PFSK-1 (cell line): ENCODE results near the gene RALBP1.

Experiments
- POLR2AphosphoS5 ChIP-seq: IDR thresholded peaks from 2 replicates; pipeline ENCODE4 v1.6.1; 2012; ENCODE audit warnings: low read depth, mild to moderate bottlenecking, control low read depth, low read length, moderate library complexity
- REST ChIP-seq, 2 experiments: IDR thresholded peaks; 2 replicates each; pipeline versions ENCODE4 v1.6.1 to v1.8.0; 2011 to 2012; ENCODE audit warnings: low read depth in 2 of 2, low read length in 2 of 2, control low read depth in 1 of 2, inconsistent platforms in 1 of 2, mild to moderate bottlenecking in 1 of 2, moderate library complexity in 1 of 2; ENCODE audit not compliant: insufficient read depth in 1 of 2
- TAF1 ChIP-seq: IDR thresholded peaks from 2 replicates; pipeline ENCODE4 v1.6.1; 2012; ENCODE audit warnings: low read length, control low read depth, borderline replicate concordance; ENCODE audit not compliant: insufficient read depth

DNA sequence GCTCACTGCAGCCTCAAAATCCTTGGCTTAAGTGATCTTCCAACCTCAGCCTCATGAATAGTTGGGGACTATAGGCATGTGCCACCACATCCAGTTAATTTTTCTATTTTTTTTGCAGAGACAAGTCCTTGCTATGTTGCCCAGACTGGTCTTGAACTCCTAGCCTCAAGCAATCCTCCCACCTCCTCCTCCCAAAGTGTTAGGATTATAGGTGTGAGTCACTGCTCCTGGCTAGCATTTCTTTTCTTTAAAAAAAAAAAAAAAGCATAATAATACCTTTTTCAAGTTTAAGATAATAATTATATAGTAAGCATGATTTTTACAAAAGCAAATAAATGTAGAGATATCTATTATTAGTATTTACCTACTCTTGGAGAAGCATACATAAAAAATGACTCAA is 103.0 kb downstream of the RALBP1 start:
- no peak for TF ChIP-seq POLR2AphosphoS5
- no peak for TF ChIP-seq REST (IDR thresholded peaks at IDR 0.05; ENCODE audit: insufficient read depth in 1 of 2, low read depth in 2 of 2, low read length in 2 of 2)
- TF ChIP-seq TAF1, result no peak
